Measurements from ENCODE around the gene DPF3.

DPF3 gene

GRCh38 chr14:72917094-72917802 lies 23.3 kb upstream of the DPF3 start:
- no peak for TF ChIP-seq GATA3 (IDR thresholded peaks at IDR 0.05; ENCODE audit: low read depth, low read length)
- no peak for TF ChIP-seq GATA2 (IDR thresholded peaks at IDR 0.05; ENCODE audit: low read depth, low read length)

- TF ChIP-seq GATA3 (IDR thresholded peaks at IDR 0.05; ENCODE audit: low read depth, low read length): no peak
- TF ChIP-seq GATA2 (IDR thresholded peaks at IDR 0.05; ENCODE audit: low read depth, low read length): no peak
These were observed 22.3 kb upstream of the DPF3 start for GRCh38 chr14:72916174-72916573.

- no peak for TF ChIP-seq GATA3 (IDR thresholded peaks at IDR 0.05; ENCODE audit: low read depth, low read length)
- TF ChIP-seq GATA2 (IDR thresholded peaks at IDR 0.05; ENCODE audit: low read depth, low read length): no peak
These were observed 19.9 kb upstream of the DPF3 start for GRCh38 chr14:72913809-72914208.

- TF ChIP-seq GATA2 (IDR thresholded peaks at IDR 0.05; ENCODE audit: low read depth, low read length) (no peak), GATA3 (IDR thresholded peaks at IDR 0.05; ENCODE audit: low read depth, low read length) (no peak)
These were observed 15.3 kb upstream of the DPF3 start for GRCh38 chr14:72909163-72909562.

- TF ChIP-seq GATA2 (IDR thresholded peaks at IDR 0.05; ENCODE audit: low read depth, low read length): no peak
- TF ChIP-seq GATA3 (IDR thresholded peaks at IDR 0.05; ENCODE audit: low read depth, low read length): no peak
These were observed 14.0 kb upstream of the DPF3 start for GRCh38 chr14:72907886-72908285.

GRCh38 chr14:72906879-72907278 lies 13.0 kb upstream of the DPF3 start:
- no peak for TF ChIP-seq GATA2 (IDR thresholded peaks at IDR 0.05; ENCODE audit: low read depth, low read length)
- TF ChIP-seq GATA3 (IDR thresholded peaks at IDR 0.05; ENCODE audit: low read depth, low read length): no peak

GRCh38 chr14:72906316-72906715 lies 12.4 kb upstream of the DPF3 start:
- TF ChIP-seq GATA2 (IDR thresholded peaks at IDR 0.05; ENCODE audit: low read depth, low read length) (no peak), GATA3 (IDR thresholded peaks at IDR 0.05; ENCODE audit: low read depth, low read length) (no peak)

- no peak for TF ChIP-seq GATA2 (IDR thresholded peaks at IDR 0.05; ENCODE audit: low read depth, low read length)
- TF ChIP-seq GATA3 (IDR thresholded peaks at IDR 0.05; ENCODE audit: low read depth, low read length): no peak
These were observed 11.1 kb upstream of the DPF3 start for GRCh38 chr14:72904840-72905561.

GRCh38 chr14:72904218-72904617 lies 10.3 kb upstream of the DPF3 start:
- no peak for TF ChIP-seq GATA2 (IDR thresholded peaks at IDR 0.05; ENCODE audit: low read depth, low read length)
- no peak for TF ChIP-seq GATA3 (IDR thresholded peaks at IDR 0.05; ENCODE audit: low read depth, low read length)

GRCh38 chr14:72903716-72904115 lies 9.8 kb upstream of the DPF3 start:
- no peak for TF ChIP-seq GATA2 (IDR thresholded peaks at IDR 0.05; ENCODE audit: low read depth, low read length)
- no peak for TF ChIP-seq GATA3 (IDR thresholded peaks at IDR 0.05; ENCODE audit: low read depth, low read length)

GRCh38 chr14:72902801-72903530 lies 9.1 kb upstream of the DPF3 start:
- TF ChIP-seq GATA2 (IDR thresholded peaks at IDR 0.05; ENCODE audit: low read depth, low read length) (no peak), GATA3 (IDR thresholded peaks at IDR 0.05; ENCODE audit: low read depth, low read length) (no peak)

GRCh38 chr14:72901361-72901760 lies 7.5 kb upstream of the DPF3 start:
- TF ChIP-seq GATA3 (IDR thresholded peaks at IDR 0.05; ENCODE audit: low read depth, low read length) (no peak), GATA2 (IDR thresholded peaks at IDR 0.05; ENCODE audit: low read depth, low read length) (no peak)

- TF ChIP-seq GATA2 (IDR thresholded peaks at IDR 0.05; ENCODE audit: low read depth, low read length): no peak
- no peak for TF ChIP-seq GATA3 (IDR thresholded peaks at IDR 0.05; ENCODE audit: low read depth, low read length)
These were observed 4.5 kb upstream of the DPF3 start for GRCh38 chr14:72898448-72898847.

- no peak for TF ChIP-seq GATA3 (IDR thresholded peaks at IDR 0.05; ENCODE audit: low read depth, low read length)
- TF ChIP-seq GATA2 (IDR thresholded peaks at IDR 0.05; ENCODE audit: low read depth, low read length): no peak
These were observed 900 bp upstream of the DPF3 start for GRCh38 chr14:72894623-72895378.
